Mammary epithelial cell (primary cell): Measurements from ENCODE around the gene COPS6.

ENCODE experiments used
- EZH2 ChIP-seq: IDR thresholded peaks from 2 replicates; pipeline ENCODE4 v1.6.1; 2012; ENCODE audit warnings: low read length, inconsistent platforms, borderline replicate concordance
- TF ChIP-seq, protein P1 (sequence below), 2 donors: IDR thresholded peaks in 1 of 2; conservative IDR thresholded peaks in 1 of 2; 2 replicates each; pipeline ENCODE4 v1.5.1; 2011 to 2012; ENCODE audit warnings: inconsistent platforms in 2 of 2, low read length in 2 of 2, mild to moderate bottlenecking in 2 of 2, control low read depth in 1 of 2, low read depth in 1 of 2; ENCODE audit not compliant: insufficient read depth in 1 of 2; ENCODE audit errors: extremely low read depth in 1 of 2

DNA sequence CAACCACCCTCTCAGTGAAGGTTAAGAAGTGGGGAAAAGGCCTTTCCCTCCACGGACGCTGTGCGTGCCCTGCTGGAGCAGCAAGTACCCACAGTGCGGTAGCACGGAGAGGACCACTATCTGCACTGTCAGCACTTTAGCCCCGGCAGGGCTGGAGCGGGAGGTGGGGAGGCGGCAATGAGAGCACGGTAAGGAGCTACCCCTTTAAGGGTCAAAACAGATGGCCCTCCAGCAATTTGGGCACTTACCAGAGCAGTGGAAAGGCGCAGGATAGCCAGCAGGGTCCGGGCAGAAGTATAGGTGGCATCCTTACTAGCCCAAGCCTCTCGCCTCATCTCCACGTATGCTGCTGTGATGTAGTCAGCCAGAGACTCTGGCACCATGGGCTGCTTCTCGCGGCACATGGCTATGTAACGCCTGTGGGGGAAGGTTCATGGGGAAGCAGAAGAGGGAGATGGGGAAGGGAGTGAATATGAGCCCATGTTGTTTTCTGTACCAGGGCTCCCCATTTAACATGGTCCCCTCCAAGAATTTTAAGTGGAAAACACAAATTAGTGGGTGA lies 5.2 kb downstream of the COPS6 start:
- TF ChIP-seq, protein P1, sequence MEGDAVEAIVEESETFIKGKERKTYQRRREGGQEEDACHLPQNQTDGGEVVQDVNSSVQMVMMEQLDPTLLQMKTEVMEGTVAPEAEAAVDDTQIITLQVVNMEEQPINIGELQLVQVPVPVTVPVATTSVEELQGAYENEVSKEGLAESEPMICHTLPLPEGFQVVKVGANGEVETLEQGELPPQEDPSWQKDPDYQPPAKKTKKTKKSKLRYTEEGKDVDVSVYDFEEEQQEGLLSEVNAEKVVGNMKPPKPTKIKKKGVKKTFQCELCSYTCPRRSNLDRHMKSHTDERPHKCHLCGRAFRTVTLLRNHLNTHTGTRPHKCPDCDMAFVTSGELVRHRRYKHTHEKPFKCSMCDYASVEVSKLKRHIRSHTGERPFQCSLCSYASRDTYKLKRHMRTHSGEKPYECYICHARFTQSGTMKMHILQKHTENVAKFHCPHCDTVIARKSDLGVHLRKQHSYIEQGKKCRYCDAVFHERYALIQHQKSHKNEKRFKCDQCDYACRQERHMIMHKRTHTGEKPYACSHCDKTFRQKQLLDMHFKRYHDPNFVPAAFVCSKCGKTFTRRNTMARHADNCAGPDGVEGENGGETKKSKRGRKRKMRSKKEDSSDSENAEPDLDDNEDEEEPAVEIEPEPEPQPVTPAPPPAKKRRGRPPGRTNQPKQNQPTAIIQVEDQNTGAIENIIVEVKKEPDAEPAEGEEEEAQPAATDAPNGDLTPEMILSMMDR (conservative IDR thresholded peaks at IDR 0.05 in 1 of 2, IDR thresholded peaks at IDR 0.05 in 1 of 2; ENCODE audit: extremely low read depth in 1 of 2, insufficient read depth in 1 of 2, low read depth in 1 of 2, low read length in 2 of 2) = no peak
- TF ChIP-seq EZH2 = no peak
